HG03378 (cell line): ENCODE results near the gene TRIM71.
A peak's percentile ranks its signal among the peaks of the same experiment; 100 is the strongest.
"Not testable (repeated sequence)": the region's sequence is repeated elsewhere in the genome, so short reads cannot be mapped to it uniquely, and the experiment has no call there.

ENCODE experiments used
- ATAC-seq: cut with Tn5 transposase; IDR thresholded peaks from one replicate; pipeline ENCODE4 v1.9.1; 2021; ENCODE audit warnings: mild to moderate bottlenecking, moderate library complexity; ENCODE audit not compliant: unreplicated experiment

TRIM71 gene

DNA sequence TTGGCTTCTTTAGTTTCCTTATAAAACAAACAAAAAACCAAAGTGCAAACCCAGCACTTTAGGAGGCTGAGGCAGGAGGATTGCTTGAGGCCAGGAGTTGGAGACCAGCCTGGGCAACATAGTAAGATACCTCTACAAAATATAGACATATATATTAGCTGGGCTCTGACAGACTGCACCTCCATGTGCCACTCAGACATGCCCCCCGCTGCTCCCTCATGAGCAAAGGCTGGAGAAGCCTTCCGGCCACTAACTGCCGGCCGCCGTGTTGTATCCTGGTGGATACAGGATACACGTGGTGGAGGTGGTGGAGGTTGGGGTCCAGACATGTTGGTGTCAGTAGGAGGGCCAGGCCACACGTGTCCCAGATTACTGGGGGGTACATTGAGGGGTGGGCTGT is 104.3 kb downstream of the TRIM71 start:
- no peak for ATAC-seq

DNA sequence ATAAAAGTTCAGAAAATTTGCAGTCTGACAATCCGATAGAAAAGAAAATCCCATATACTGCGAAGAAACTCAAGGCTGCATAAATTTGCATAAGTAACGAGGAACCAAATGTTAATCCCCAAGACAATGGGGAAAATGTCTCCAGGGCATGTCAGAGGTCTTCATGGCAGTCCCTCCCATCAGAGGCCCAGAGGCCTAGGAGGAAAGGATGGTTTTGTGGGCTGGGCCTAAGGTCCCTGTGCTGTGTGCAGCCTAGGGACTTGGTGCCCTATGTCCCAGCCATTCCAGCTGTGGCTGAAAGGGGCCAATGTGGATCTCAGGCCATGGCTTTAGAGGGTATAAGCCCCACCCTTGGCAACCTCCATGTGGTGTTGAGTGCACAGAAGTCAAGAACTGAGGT is 112.4 kb downstream of the TRIM71 start:
- no peak for ATAC-seq

DNA sequence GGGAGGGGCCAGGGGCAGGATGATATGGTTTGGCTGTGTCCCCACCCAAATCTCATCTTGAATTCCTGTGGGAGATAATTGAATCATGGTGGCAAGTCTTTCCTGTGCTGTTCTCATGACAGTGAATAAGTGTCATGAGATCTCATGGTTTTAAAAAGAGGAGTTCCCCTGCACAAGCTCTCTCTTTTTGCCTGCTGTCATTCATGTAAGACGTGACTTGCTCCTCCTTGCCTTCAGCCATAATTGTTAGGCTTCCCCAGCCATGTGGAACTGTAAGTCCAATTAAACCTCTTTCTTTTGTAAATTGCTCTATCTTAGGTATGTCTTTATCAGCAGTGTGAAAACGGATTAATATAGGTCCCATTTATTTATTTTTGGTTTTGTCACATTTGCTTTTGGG is 113.5 kb downstream of the TRIM71 start:
- ATAC-seq, result not testable (repeated sequence)

DNA sequence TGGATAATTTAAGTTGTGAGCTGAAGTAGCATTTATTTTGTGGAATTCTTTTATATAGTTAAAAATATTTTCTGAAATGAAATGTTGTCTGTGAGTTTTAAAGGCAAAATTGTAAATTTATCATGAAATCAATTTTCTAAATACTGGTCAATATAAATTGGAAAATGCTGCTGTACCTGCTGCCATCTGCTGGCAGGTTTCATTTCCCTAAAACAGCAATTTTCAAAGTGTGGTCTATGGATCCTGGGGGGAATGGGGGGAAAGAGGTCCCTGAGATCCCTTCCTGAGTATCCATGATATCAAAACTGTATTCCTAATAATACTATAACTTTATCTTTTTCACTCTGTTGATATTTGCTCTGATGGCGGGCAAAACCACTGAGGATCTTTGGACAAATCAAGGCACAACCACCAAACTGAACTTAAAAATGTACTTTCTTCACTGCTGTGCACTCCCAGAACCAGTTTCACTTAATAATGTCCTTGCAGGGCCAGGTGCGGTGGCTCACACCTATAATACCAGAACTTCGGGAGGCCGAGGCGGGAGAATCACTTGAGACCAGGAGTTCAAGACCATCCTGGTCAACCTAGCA is 116.4 kb downstream of the TRIM71 start:
- ATAC-seq, result no peak

DNA sequence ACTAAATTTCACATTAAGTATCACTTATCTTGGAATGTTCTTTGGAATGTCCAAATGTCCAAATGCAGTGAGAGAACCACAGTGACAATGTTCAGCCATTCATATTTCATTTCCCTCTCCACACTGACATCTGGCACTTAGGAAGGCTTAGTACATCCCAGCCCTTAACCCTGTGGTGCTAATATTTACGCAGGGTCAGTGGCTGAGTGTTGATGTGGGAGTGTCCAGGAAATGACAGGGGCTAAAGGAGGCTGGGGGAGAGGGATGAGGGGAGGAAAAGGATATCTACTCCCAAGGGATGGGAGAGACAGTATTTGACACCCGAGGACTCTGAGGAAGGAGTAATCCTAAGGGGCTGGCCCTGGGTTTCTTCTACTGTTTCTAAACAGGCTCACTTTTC is 119.5 kb downstream of the TRIM71 start:
- no peak for ATAC-seq

DNA sequence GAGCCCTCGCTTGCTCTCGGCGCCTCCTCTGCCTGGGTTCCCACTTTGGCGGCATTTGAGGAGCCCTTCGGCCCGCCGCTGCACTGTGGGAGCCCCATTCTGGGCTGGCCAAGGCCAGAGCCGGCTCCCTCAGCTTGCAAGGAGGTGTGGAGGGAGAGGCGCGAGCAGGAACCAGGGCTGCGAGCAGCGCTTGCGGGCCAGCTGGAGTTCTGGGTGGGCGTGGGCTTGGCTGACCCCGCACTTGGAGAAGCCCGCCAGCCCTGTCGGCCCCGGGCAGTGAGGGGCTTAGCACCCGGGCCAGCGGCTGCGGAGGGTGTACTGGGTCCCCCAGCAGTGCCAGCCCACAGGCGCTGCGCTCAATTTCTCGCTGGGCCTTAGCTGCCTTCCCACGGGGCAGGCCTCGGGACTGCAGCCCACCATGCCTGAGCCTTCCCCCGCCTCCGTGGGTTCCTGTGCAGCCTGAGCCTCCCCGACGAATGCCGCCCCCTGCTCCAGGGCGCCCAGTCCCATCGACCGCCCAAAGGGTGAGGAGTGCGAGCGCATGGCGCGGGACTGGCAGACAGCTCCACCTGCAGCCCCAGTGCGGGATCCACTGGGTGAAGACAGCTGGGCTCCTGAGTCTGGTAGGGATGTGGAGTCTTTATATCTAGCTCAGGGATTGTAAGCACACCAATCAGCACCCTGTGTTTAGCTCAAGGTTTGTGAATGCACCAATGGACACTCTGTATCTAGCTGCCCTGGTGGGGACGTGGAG is 121.9 kb downstream of the TRIM71 start:
- ATAC-seq, result not testable (repeated sequence)

DNA sequence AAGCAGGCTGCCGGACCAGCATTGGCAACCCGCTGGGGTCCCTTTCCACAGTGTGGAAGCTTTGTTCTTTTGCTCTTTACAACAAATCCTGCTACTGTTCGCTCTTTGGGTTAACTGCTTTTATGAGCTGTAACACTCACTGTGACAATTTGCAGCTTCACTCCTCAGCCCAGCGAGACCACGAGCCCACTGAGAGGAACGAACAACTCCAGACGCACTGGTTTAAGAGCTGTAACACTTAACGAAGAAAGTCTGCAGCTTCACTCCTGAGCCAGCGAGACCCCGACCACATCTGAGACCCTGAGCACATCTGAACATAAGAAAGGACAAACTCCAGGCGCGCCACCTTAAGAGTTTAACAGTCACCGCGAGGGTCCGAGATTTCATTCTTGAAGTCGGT is 122.9 kb downstream of the TRIM71 start:
- no peak for ATAC-seq

DNA sequence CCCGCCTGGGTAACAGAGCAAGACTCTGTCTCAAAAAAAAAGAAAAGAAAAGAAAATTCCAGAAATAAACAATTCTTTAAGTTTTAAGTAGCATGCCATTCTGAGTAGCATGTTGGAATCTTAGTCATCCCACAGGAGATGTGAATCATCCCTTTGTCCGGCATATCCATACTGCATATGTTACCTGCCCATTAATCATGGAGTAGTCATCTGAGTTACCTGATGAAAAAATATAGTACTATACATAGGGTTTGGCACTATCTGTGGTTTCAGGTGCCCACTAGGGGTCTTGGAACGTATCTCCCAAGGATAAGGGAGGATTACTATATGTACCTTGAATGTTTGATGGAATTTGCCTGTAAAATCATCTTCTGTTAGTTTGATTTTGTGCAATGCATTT is 127.3 kb downstream of the TRIM71 start:
- ATAC-seq, result no peak

DNA sequence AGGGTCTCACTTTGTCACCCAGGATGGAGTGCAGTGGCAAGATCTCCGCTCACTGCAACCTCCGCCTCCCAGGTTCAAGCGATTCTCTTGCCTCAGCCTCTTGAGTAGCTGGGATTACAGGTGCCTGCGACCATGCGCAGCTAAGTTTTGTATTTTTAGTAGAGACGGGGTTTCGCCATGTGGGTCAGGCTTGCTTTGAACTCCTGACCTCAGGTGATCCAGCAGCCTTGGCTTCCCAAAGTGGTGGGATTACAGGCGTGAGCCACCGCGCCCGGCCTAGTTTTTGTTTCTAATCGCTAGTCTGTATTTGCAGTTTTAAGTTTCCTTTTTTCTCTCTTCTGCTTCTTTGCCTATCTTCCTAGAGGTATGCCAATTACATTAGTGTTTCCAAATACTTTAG is 127.8 kb downstream of the TRIM71 start:
- not testable (repeated sequence) for ATAC-seq

DNA sequence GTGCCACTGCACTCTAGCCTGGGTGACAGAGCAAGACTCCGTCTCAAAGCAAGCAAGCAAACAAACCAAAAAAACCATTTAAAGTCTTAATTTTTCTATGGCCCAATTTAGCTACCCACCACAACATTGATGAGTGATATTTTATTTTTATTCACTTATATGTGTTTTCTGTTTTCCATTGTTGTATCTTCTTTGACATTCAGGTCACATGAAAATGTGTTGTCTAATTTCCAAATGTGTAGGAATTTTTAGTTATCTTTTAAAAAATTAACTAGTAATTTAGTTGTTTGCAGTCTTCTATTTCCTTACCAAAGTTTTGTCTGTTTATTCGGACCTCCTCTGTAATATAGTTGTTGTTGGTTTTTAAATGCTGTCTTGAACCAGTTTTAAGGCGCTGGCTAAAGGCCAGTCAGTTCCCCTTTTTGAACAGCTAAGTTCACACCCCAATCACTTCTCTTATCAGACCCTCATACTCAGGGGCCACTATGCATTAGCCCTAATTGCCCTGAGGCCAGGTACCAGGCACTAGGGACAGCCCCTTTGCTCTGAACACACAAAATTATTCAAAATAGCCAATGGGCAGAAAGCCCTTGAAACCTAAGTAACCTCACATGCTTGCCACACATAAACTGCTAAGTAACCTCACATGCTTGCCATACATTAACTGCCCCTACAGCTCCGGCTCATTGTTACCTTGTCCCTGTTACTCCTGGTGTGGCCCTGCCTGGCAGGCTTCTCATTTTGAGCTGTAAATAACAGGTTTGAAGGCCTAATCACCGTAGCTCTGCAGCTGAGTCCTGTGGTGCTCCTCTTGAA is 129.4 kb downstream of the TRIM71 start:
- ATAC-seq, result peak; percentile 12
